Activated B cell treated with CpG ODN at 0.5 μM for 24 hours (primary cell): ENCODE measurements around the gene ASPDH. TPM values are rescaled to one million over a fixed set of nuclear protein-coding genes. Genes with fewer than 3 reads are reported as not detected.

Experiments
- ATAC-seq: fragments of 200-7000 bp; cut with Tn5 transposase; one replicate; pipeline ENCODE4 v1.10.0; 2021; ENCODE audit warnings: low read depth, mild to moderate bottlenecking, moderate library complexity
- CTCF ChIA-PET: fragments of 350-600 bp; sonication (Branson Sonifier 250); formaldehyde crosslinking; loops from one replicate; lab custom pipeline; 2021; ENCODE audit warnings: antibody characterized with exemption; lab: Charles Lee
- POLR2A ChIA-PET: fragments of 350-600 bp; sonication (Branson Sonifier 250); formaldehyde crosslinking; loops from one replicate; lab custom pipeline; 2021; ENCODE audit warnings: antibody characterized with exemption; lab: Charles Lee
- DNase-seq: peaks from one replicate; pipeline ENCODE4 v3.0.0; 2022
- H3K27ac Mint-ChIP-seq: one replicate; pipeline ENCODE4 v1.8.0; 2020; ENCODE audit warnings: mixed read lengths
- H3K27me3 Mint-ChIP-seq: one replicate; pipeline ENCODE4 v1.8.0; 2021; ENCODE audit warnings: mixed read lengths
- H3K36me3 Mint-ChIP-seq: one replicate; pipeline ENCODE4 v1.8.0; 2021; ENCODE audit warnings: low read depth, mixed read lengths
- H3K4me1 Mint-ChIP-seq: one replicate; pipeline ENCODE4 v1.8.0; 2021; ENCODE audit warnings: mixed read lengths
- H3K4me3 Mint-ChIP-seq: one replicate; pipeline ENCODE4 v1.8.0; 2020; ENCODE audit warnings: mild to moderate bottlenecking, mixed read lengths
- H3K9me3 Mint-ChIP-seq: one replicate; pipeline ENCODE4 v1.8.0; 2020; ENCODE audit warnings: mixed read lengths
- intact Hi-C: fragments of 100-400 bp; cut with micrococcal nuclease; formaldehyde crosslinking; loops from one replicate; pipeline ENCODE4 v1.15.1; 2024
- total RNA-seq: library from RNA; stranded (reverse); gene quantifications from 2 replicates; pipeline ENCODE4 v1.2.3, GENCODE V29; 2022
- TF ChIP-seq, protein P1 (sequence below): fragments of 200-600 bp; IDR thresholded peaks from one replicate; pipeline ENCODE4 v1.8.0; 2022; ENCODE audit warnings: antibody characterized with exemption, mild to moderate bottlenecking

Gene ASPDH
- not detected in 2 replicates for total RNA-seq

DNA sequence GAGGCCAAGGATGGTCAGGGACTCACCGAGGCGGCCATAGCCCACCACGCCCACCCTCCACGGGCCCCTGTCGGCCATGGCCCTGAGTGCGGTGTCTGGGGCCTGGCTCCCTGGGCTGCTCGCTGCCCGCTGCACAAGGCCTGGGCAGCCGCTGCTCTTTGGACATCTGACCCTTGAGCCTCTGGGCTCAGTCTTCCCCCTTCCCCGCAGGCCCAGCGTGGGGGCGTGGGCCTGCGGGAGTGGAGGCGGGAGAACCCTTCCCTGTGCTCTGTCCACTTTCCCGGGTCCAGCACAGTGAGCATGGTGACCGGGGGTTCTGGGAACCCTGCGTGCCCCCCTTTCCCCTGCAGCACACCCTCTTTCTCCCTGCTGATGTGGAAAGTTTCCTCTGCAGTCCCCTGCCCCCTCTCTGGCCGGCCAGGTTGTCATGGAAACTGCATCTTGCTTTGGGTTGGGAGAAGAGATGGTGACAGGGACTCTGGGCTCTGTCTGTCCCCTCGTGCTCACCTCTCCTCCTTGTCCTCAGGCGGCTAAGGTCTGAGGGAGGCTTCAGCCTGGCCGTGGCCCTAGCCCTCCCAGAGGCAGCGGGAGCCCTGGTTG is at the start of gene ASPDH:
Gene ASPDH, minus strand, starts transcription at position 168 of the 600 bp plus-strand sequence. Its CDS starts 90 bp downstream, at position 78.
- Mint-ChIP-seq H3K4me1 (peaks cover 13% of the 10 kb centered on the region), H3K27me3 (peaks cover 5% of the 10 kb centered on the region), H3K36me3 (peaks cover 5% of the 10 kb centered on the region), H3K27ac (no peak within 1 kb of the TSS), H3K9me3 (no peaks in the 10 kb centered on the region), H3K4me3 (no peak within 1 kb of the TSS)
- DNase-seq (no peak), ATAC-seq (no peak)
- ChIA-PET CTCF (no interaction called here), POLR2A (no interaction called here)
- TF ChIP-seq, protein P1, sequence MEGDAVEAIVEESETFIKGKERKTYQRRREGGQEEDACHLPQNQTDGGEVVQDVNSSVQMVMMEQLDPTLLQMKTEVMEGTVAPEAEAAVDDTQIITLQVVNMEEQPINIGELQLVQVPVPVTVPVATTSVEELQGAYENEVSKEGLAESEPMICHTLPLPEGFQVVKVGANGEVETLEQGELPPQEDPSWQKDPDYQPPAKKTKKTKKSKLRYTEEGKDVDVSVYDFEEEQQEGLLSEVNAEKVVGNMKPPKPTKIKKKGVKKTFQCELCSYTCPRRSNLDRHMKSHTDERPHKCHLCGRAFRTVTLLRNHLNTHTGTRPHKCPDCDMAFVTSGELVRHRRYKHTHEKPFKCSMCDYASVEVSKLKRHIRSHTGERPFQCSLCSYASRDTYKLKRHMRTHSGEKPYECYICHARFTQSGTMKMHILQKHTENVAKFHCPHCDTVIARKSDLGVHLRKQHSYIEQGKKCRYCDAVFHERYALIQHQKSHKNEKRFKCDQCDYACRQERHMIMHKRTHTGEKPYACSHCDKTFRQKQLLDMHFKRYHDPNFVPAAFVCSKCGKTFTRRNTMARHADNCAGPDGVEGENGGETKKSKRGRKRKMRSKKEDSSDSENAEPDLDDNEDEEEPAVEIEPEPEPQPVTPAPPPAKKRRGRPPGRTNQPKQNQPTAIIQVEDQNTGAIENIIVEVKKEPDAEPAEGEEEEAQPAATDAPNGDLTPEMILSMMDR = no peak
- intact Hi-C loops = no loop called here

DNA sequence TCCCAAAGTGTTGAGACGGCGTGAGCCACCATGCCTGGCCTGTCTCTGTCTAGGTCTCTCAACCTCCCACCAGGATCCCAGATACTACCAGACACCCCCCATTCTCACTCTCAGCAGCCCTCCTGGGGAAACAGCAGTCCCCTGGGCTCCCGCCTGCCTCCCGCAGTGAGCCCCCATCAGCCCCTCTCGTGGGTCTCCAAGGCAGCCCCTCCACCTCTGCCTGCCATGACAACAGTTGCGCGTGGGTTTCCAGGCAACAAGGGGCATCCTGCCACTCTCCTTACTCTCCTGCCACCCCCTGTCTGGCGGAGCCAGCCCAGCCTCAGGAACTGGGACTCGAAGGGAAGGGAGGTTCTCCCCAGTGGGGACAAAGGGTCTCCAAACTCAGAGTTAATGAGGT is 49.3 kb upstream of the ASPDH start:
- CTCF ChIA-PET = no interaction called here
- Mint-ChIP-seq H3K4me1 (peaks cover 14% of the 10 kb centered on the region), H3K9me3 (no peaks in the 10 kb centered on the region), H3K4me3 (no peak overlapping the region), H3K27ac (no peak overlapping the region), H3K36me3 (no peaks in the 10 kb centered on the region), H3K27me3 (peaks cover 50% of the 10 kb centered on the region)
- DNase-seq (no peak), ATAC-seq (no peak)
- intact Hi-C loops = no loop called here
- TF ChIP-seq, protein P1 = no peak
- POLR2A ChIA-PET = no interaction called here

DNA sequence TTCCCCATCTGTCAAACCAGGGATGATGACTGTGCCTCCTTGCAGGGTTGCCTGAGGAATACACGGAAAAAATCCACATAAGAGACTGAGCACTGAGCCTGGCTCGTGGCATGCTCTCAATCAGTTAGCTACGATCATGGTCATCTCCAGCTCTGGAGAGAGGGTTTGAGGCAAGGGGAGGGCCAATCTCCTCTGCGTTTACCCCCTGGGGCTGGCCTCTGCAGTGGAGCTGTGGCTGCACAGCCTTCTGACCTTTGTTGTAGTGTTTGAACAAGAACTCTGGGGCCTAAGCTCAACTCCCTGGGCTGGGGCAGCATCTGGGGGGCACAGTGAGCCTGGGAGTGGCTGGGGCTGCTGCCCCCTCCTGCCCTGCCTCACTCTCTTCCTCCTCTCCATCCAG is 48.6 kb upstream of the ASPDH start:
- Mint-ChIP-seq H3K27me3 (peaks cover 52% of the 10 kb centered on the region), H3K27ac (no peak overlapping the region), H3K4me3 (no peak overlapping the region), H3K9me3 (no peaks in the 10 kb centered on the region), H3K36me3 (no peaks in the 10 kb centered on the region), H3K4me1 (peaks cover 14% of the 10 kb centered on the region)
- ChIA-PET POLR2A (no interaction called here), CTCF (no interaction called here)
- TF ChIP-seq, protein P1 = no peak
- ATAC-seq (no peak), DNase-seq (no peak)
- intact Hi-C loops = no loop called here

DNA sequence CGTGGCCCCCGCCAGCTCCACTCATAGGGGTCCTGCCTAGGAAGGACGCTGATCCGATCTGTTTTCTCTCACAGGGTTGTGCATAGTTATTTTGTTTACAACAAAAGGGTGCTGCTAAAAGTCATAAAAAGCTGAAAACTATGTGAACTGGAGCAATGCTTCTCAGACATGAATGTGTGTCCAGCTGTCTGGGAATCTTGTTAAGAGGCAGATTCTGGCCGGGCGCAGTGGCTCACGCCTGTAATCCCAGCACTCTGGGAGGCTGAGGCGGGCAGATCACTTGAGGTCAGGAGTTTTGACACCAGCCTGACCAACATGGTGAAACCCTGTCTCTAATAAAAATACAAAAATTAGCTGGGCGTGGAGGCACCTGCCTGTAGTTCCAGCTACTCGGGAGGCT is 45.9 kb upstream of the ASPDH start:
- no peak for DNase-seq
- H3K27ac Mint-ChIP-seq = no peak overlapping the region
- ChIA-PET CTCF (no interaction called here), POLR2A (no interaction called here)
- H3K36me3 Mint-ChIP-seq = no peaks in the 10 kb centered on the region
- H3K4me1 Mint-ChIP-seq = peaks cover 7% of the 10 kb centered on the region
- ATAC-seq = no peak
- TF ChIP-seq, protein P1 = no peak
- intact Hi-C loops = no loop called here
- H3K9me3 Mint-ChIP-seq = no peaks in the 10 kb centered on the region
- peaks cover 53% of the 10 kb centered on the region for H3K27me3 Mint-ChIP-seq
- no peak overlapping the region for H3K4me3 Mint-ChIP-seq

DNA sequence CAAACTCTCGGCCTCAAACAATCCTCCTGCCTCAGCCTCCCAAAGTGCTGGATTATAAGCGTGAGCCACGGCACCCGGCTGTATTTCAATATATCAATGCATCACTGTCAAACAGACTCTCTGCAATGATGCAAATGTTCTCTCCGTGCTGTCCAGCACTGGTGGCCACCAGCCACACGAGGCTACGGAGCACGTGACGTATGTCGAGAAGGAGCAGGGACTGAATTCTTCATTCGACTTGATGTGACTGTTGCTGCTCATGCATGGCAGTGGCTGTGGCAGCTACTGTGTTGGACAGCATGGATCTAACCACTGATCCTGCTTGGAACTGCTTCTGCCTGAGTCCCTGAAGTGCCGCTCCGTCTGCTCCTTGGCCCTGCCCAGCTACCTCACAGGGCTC is 44.7 kb upstream of the ASPDH start:
- CTCF ChIA-PET = no interaction called here

More for the DNA sequence above, 44.7 kb upstream of the ASPDH start:
- intact Hi-C loops = no loop called here
- no peaks in the 10 kb centered on the region for H3K36me3 Mint-ChIP-seq
- POLR2A ChIA-PET = no interaction called here
- H3K9me3 Mint-ChIP-seq = no peaks in the 10 kb centered on the region
- H3K4me3 Mint-ChIP-seq = no peak overlapping the region
- peaks cover 51% of the 10 kb centered on the region for H3K27me3 Mint-ChIP-seq
- H3K27ac Mint-ChIP-seq = no peak overlapping the region
- TF ChIP-seq, protein P1 = no peak
- peaks cover 7% of the 10 kb centered on the region for H3K4me1 Mint-ChIP-seq
- ATAC-seq = no peak
- no peak for DNase-seq
